K562 (cell line): ENCODE data around the gene TMEM45A. TPM values are rescaled to one million over a fixed set of nuclear protein-coding genes. Genes with fewer than 3 reads are reported as not detected.

Experiments
- KLF10 ChIP-seq: fragments of 250-450 bp; sonication (Bioruptor Pico); IDR thresholded peaks from 2 replicates; pipeline ENCODE4 v1.6.1; 2021; ENCODE audit warnings: matching md5 sums
- PHF20 ChIP-seq: fragments of 450-650 bp; IDR thresholded peaks from 2 replicates; pipeline ENCODE4 v1.6.1; 2018; ENCODE audit not compliant: partially characterized antibody
- POLR2G ChIP-seq: fragments of 200-400 bp; formaldehyde crosslinking; IDR thresholded peaks from 2 replicates; pipeline ENCODE4 v1.6.1; 2017; ENCODE audit warnings: low read depth, mild to moderate bottlenecking, antibody characterized with exemption, low read length, moderate library complexity
- PPARD ChIP-seq: fragments of 250-450 bp; sonication (Bioruptor Pico); IDR thresholded peaks from 2 replicates; pipeline ENCODE4 v1.8.0; 2022; ENCODE audit warnings: inconsistent platforms, mild to moderate bottlenecking, moderate library complexity
- SMARCA5 ChIP-seq: fragments of 450-650 bp; IDR thresholded peaks from 2 replicates; pipeline ENCODE4 v1.6.1; 2016
- ZNF212 ChIP-seq: fragments of 450-650 bp; formaldehyde crosslinking; IDR thresholded peaks from 2 replicates; pipeline ENCODE4 v1.4.0; 2020; ENCODE audit warnings: mild to moderate bottlenecking
- ZNF766 ChIP-seq: fragments of 200-800 bp; sonication (Bioruptor generic); conservative IDR thresholded peaks from 2 replicates; pipeline ENCODE4 v1.6.1; 2016; ENCODE audit warnings: missing genetic modification characterization, missing compliant biosample characterization
- polyA plus RNA-seq, 8 experiments: library from polyadenylated mRNA; depleted of rRNA in 4 of 8; stranded (reverse) in 5 of 8; unstranded in 3 of 8; fragments of >200 nt; fragmentation: Nextera tagmentation in 2 of 8; fragmentation: Illumina TruSeq in 1 of 8; extraction: Ambion mirVana in 2 of 8; extraction: Trizol in 1 of 8; gene quantifications; 2 replicates each; pipeline versions ENCODE4 v1.2.1 to v1.2.3, GENCODE V29; 2011 to 2014; ENCODE audit warnings: inconsistent platforms in 1 of 8, missing spikeins in 1 of 8
- total RNA-seq, 7 experiments: library from RNA; depleted of rRNA in 6 of 7; stranded (reverse); fragments of >200 nt in 6 of 7; fragmentation: Illumina TruSeq in 2 of 7; extraction: Trizol in 2 of 7; gene quantifications; 2 replicates each; pipeline versions ENCODE4 v1.2.1 to v1.2.3, GENCODE V29; 2011 to 2021; ENCODE audit warnings: low replicate concordance in 1 of 7
- TF ChIP-seq, protein P1 (sequence below): fragments of 450-650 bp; IDR thresholded peaks from 2 replicates; pipeline ENCODE4 v1.6.1; 2016; ENCODE audit warnings: antibody characterized with exemption
- TF ChIP-seq, protein P2 (sequence below): IDR thresholded peaks from 2 replicates; pipeline ENCODE4 v1.6.1; 2011; ENCODE audit warnings: borderline replicate concordance, low read depth, mild to moderate bottlenecking, moderate library complexity, low read length; ENCODE audit not compliant: insufficient read depth, poor library complexity, severe bottlenecking

TMEM45A gene
- total and polyA plus RNA-seq, 9 of the 15 experiments (the other 6 are each of a cell fraction or from before 2014, with no cell fraction given): 0.41 to 4.1 (median 0.95) TPM

DNA sequence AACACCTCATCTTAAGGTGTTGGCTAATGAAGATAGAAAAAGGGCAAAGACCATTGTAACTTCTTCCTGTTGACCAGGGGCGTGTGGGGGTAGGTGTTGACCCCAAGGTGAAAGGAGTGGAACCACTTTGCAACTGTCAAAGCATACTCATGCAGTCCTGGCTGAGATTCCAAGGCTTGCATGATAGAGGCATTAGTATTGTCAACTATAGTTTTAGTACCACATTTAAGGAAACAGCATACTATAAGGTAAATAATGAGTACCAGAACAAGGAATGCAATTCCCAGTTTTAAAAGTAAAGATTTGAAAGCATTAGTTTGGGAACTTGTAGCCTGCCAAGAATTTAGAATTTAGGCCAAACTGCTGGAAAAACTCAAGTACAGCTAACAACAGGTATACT, 89.2 kb downstream of the TMEM45A start (continued):
- TF ChIP-seq ZNF212 (CRISPR knock-in tag): no peak
- TF ChIP-seq, protein P1, sequence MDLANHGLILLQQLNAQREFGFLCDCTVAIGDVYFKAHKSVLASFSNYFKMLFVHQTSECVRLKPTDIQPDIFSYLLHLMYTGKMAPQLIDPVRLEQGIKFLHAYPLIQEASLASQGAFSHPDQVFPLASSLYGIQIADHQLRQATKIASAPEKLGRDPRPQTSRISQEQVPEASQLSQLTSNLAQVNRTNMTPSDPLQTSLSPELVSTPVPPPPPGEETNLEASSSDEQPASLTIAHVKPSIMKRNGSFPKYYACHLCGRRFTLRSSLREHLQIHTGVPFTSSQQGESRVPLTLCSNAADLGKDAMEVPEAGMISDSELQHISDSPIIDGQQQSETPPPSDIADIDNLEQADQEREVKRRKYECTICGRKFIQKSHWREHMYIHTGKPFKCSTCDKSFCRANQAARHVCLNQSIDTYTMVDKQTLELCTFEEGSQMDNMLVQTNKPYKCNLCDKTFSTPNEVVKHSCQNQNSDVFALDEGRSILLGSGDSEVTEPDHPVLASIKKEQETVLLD: no peak
- TF ChIP-seq, protein P2, sequence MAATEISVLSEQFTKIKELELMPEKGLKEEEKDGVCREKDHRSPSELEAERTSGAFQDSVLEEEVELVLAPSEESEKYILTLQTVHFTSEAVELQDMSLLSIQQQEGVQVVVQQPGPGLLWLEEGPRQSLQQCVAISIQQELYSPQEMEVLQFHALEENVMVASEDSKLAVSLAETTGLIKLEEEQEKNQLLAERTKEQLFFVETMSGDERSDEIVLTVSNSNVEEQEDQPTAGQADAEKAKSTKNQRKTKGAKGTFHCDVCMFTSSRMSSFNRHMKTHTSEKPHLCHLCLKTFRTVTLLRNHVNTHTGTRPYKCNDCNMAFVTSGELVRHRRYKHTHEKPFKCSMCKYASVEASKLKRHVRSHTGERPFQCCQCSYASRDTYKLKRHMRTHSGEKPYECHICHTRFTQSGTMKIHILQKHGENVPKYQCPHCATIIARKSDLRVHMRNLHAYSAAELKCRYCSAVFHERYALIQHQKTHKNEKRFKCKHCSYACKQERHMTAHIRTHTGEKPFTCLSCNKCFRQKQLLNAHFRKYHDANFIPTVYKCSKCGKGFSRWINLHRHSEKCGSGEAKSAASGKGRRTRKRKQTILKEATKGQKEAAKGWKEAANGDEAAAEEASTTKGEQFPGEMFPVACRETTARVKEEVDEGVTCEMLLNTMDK: no peak
- TF ChIP-seq ZNF766 (CRISPR knock-in tag): no peak
- TF ChIP-seq PPARD (CRISPR knock-in tag): no peak
- TF ChIP-seq PHF20: no peak
- no peak for TF ChIP-seq KLF10 (CRISPR knock-in tag)
- no peak for TF ChIP-seq POLR2G
- no peak for TF ChIP-seq SMARCA5
